Ascending aorta (tissue), 2 donors: ENCODE measurements around the gene LTBP3. TPM values are rescaled to one million over a fixed set of nuclear protein-coding genes. Genes with fewer than 3 reads are reported as not detected.
"Not testable (repeated sequence)": the region's sequence is repeated elsewhere in the genome, so short reads cannot be mapped to it uniquely, and the experiment has no call there.

Experiments used
- DNase-seq, 2 donors: peaks; one replicate each; pipeline ENCODE4 v3.0.0-alpha.2; 2019; ENCODE audit warnings: low spot score in 2 of 2
- H3K27ac ChIP-seq, 2 donors: fragments of 200-600 bp; sonication (generic); one replicate each; pipeline ENCODE4 v1.5.1; 2016 to 2017; ENCODE audit warnings: mild to moderate bottlenecking in 1 of 2
- H3K27me3 ChIP-seq: fragments of 200-600 bp; sonication (generic); one replicate; pipeline ENCODE4 v1.5.1; 2017
- H3K36me3 ChIP-seq, 2 donors: fragments of 200-600 bp; sonication (generic); one replicate each; pipeline ENCODE4 v1.5.1; 2016
- H3K4me1 ChIP-seq, 2 donors: fragments of 200-600 bp; sonication (generic); one replicate each; pipeline ENCODE4 v1.5.1; 2016 to 2017; ENCODE audit warnings: mild to moderate bottlenecking in 1 of 2
- H3K4me3 ChIP-seq, 2 donors: fragments of 200-600 bp; sonication (generic); one replicate each; pipeline ENCODE4 v1.5.1; 2016 to 2017; ENCODE audit warnings: mild to moderate bottlenecking in 1 of 2
- H3K9me3 ChIP-seq, 2 donors: fragments of 200-600 bp; sonication (generic); one replicate each; pipeline ENCODE4 v1.5.1; 2016
- intact Hi-C: fragments of 100-400 bp; cut with DNase I; formaldehyde crosslinking; loops from one replicate; pipeline ENCODE4 v1.15.1; 2023
- total RNA-seq: library from RNA; depleted of rRNA; stranded (reverse); fragments of >200 nt; gene quantifications from one replicate; pipeline ENCODE4 v1.1.0, GENCODE V29; 2016
- TF ChIP-seq, protein P1 (sequence below), 3 experiments: fragments of 200-600 bp in 2 of 3; fragments of 450-650 bp in 1 of 3; sonication (generic) in 2 of 3; IDR thresholded peaks; one replicate each; pipeline ENCODE4 v1.5.1; 2016 to 2019; ENCODE audit warnings: antibody characterized with exemption in 3 of 3, mild to moderate bottlenecking in 1 of 3, moderate library complexity in 1 of 3

Gene LTBP3
- total RNA-seq, 1 donor from 2014 or later, result 702 TPM

DNA sequence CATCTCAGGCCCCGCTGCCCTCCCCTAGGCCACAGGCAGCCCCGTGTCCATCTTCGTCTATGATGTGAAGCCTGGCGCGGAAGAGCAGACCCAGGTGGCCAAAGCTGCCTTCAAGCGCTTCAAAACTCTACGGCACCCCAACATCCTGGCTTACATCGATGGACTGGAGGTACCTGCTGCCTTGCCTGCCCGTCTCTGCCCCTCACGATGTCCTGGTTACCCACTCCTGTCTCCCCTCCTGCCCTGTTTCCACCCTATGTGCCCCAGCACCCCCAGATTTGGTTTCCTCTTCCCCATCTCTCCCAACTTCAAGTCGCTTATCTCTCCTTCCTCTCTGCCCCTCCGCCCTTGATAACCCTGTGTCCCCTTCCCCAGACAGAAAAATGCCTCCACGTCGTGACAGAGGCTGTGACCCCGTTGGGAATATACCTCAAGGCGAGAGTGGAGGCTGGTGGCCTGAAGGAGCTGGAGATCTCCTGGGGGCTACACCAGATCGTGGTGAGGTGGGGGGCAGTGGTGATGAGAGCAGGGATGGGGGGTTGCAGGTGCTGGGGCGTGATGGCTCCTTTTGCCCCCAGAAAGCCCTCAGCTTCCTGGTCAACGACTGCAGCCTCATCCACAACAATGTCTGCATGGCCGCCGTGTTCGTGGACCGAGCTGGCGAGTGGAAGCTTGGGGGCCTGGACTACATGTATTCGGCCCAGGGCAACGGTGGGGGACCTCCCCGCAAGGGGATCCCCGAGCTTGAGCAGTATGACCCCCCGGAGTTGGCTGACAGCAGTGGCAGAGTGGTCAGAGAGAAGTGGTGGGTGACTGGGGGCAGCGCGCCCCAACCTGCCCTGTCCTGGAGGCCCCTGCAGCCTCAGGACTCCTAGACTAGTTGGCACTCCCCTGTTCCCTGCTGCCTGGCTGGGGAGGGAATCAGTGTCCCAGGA lies 32.3 kb downstream of the LTBP3 start:
- no peaks in the 10 kb centered on the region for H3K27me3 ChIP-seq
- no peaks in the 10 kb centered on the region for H3K9me3 ChIP-seq
- H3K36me3 ChIP-seq, result peaks cover 41 to 42% of the 10 kb centered on the region in 2 donors
- DNase-seq, result no peak
- intact Hi-C loops, result loop anchor here (1.0 to 5.0 kb wide), 3 partner anchors 14 to 86 kb away; partner anchors contain the start of genes FAM89B and MAP3K11
- H3K27ac ChIP-seq, result peak overlapping the region; percentile 83 to 95
- peaks cover 16 to 18% of the 10 kb centered on the region in 2 donors for H3K4me1 ChIP-seq
- TF ChIP-seq, protein P1, sequence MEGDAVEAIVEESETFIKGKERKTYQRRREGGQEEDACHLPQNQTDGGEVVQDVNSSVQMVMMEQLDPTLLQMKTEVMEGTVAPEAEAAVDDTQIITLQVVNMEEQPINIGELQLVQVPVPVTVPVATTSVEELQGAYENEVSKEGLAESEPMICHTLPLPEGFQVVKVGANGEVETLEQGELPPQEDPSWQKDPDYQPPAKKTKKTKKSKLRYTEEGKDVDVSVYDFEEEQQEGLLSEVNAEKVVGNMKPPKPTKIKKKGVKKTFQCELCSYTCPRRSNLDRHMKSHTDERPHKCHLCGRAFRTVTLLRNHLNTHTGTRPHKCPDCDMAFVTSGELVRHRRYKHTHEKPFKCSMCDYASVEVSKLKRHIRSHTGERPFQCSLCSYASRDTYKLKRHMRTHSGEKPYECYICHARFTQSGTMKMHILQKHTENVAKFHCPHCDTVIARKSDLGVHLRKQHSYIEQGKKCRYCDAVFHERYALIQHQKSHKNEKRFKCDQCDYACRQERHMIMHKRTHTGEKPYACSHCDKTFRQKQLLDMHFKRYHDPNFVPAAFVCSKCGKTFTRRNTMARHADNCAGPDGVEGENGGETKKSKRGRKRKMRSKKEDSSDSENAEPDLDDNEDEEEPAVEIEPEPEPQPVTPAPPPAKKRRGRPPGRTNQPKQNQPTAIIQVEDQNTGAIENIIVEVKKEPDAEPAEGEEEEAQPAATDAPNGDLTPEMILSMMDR (IDR thresholded peaks at IDR 0.05), result no peak
- peak overlapping the region; percentile 70 to 90 for H3K4me3 ChIP-seq

DNA sequence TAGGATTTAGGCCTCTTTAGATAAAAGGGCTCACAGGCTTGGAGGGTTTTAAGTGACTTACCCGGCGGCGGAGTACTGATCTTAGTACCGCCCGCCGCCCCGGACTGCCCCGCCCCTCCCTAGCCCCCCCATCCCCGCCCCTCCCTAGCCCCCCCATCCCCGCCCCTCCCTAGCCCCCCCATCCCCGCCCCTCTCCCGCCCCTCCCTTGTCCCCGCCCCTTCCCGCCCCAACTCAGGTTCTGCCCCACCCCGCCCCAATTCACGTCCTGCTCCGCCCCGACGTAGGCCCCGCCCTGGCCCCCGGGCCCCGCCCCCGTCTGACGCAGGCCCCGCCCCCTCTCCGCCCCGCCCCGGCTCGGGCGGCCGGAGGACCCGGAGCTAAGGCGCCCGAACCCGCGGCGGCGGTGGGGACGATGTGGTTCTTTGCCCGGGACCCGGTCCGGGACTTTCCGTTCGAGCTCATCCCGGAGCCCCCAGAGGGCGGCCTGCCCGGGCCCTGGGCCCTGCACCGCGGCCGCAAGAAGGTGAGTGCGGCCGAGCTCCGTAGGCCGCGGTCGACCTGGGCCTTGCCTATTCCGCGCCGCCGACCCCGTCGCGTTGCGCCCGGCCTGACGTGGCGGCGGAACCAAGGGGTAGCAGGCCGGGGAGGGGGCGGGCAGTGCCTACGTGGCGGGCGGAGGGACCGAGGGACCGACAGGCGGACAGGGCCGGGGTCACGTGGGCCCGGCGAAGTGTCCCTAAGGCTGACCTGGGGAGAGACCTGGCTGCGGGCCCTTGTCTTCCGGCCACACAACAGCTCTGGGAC lies 33.2 kb downstream of the LTBP3 start, which contains the start of gene SCYL1:
Gene SCYL1 (plus strand): TSS at position 343 of the 805 bp plus-strand sequence. CDS start 71 bp downstream, at position 414.
- DNase-seq, result peak in 1 of 2 donors; percentile 86

DNA sequence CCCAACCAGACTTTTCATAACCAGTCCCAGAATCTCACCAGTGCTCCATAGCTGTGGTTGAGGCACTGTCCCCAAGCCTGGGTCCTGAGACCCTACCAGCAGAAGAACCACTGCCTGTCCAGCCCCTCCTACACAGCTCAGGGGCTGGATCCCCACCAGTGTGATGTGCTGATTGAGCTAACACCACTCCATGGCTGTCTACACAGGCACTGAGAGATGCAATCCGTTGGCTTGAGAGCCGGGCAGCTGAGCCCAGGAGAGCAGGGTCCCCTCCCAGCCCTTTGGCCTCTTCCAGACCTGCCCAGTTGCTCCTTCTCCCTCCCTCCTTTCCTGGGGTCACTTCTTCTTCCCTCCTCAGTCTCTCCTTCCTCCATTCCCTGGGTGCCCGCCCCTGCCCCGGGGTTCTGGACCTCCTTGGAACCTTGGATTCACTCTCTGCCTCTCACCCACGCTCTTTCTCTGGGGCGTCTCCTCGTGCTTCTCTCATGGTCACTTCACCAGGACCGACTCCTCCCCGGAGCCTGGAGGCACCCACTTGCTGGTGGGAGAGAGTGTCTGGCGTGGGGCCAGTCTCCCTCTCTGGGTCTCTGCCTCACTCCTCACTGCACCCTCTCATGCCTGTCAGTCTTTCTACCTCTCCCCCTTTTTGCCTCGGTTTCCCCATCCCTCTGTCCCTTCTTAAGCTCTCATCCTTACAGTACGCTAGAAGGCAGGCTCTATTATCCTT lies 34.0 kb downstream of the LTBP3 start:
- no peak for DNase-seq
- TF ChIP-seq, protein P1 (IDR thresholded peaks at IDR 0.05), result no peak
- intact Hi-C loops, result loop anchor here (2.0 to 5.0 kb wide), 2 partner anchors 49 to 167 kb away; partner anchors contain the start of gene FAM89B
- Histone ChIP-seq H3K9me3 (no peaks in the 10 kb centered on the region), H3K4me1 (peaks cover 16 to 18% of the 10 kb centered on the region in 2 donors), H3K27me3 (no peaks in the 10 kb centered on the region), H3K4me3 (peak overlapping the region; percentile 60 to 70), H3K36me3 (peaks cover 25 to 26% of the 10 kb centered on the region in 2 donors), H3K27ac (peak overlapping the region; percentile 65 to 82)

More for the DNA sequence above, 33.2 kb downstream of the LTBP3 start, which contains the start of gene SCYL1:
- intact Hi-C loops, result loop anchor here (1.0 to 5.0 kb wide), 4 partner anchors 15 to 168 kb away; partner anchors contain the start of genes FAM89B and MAP3K11
- H3K9me3 ChIP-seq, result no peaks in the 10 kb centered on the region
- TF ChIP-seq, protein P1 (IDR thresholded peaks at IDR 0.05), result no peak
- peaks cover 32 to 33% of the 10 kb centered on the region in 2 donors for H3K36me3 ChIP-seq
- peak within 1 kb of the TSS; percentile 70 to 90 for H3K4me3 ChIP-seq
- H3K27ac ChIP-seq, result peak within 1 kb of the TSS; percentile 83 to 95
- no peaks in the 10 kb centered on the region for H3K27me3 ChIP-seq
- H3K4me1 ChIP-seq, result peaks cover 16 to 18% of the 10 kb centered on the region in 2 donors

DNA sequence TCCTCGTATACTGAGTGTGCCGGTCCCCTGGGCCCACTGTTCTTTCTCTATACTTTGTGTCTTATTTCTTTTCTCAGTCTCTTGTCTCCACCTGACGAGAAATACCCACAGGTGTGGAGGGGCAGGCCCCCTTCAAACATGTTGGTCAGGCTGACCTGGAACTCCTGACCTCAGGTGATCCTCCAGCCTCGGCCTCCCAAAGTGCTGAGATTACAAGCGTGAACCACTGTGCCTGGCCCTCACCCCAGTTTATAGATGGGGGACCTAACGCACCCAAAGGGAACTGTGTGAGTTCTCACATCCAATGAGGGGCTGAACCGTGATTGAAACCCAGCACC lies 34.6 kb downstream of the LTBP3 start:
- not testable (repeated sequence) for H3K9me3 ChIP-seq, DNase-seq, H3K27ac ChIP-seq, H3K27me3 ChIP-seq
- Histone ChIP-seq H3K4me3 (peak overlapping the region in 1 of 2 donors; percentile 60), H3K4me1 (peaks cover 16 to 18% of the 10 kb centered on the region in 2 donors), H3K36me3 (peaks cover 20 to 23% of the 10 kb centered on the region in 2 donors)
- intact Hi-C loops, result loop anchor here (5.0 kb wide), 1 partner anchor 166 kb away; no protein-coding TSS in a partner anchor

DNA sequence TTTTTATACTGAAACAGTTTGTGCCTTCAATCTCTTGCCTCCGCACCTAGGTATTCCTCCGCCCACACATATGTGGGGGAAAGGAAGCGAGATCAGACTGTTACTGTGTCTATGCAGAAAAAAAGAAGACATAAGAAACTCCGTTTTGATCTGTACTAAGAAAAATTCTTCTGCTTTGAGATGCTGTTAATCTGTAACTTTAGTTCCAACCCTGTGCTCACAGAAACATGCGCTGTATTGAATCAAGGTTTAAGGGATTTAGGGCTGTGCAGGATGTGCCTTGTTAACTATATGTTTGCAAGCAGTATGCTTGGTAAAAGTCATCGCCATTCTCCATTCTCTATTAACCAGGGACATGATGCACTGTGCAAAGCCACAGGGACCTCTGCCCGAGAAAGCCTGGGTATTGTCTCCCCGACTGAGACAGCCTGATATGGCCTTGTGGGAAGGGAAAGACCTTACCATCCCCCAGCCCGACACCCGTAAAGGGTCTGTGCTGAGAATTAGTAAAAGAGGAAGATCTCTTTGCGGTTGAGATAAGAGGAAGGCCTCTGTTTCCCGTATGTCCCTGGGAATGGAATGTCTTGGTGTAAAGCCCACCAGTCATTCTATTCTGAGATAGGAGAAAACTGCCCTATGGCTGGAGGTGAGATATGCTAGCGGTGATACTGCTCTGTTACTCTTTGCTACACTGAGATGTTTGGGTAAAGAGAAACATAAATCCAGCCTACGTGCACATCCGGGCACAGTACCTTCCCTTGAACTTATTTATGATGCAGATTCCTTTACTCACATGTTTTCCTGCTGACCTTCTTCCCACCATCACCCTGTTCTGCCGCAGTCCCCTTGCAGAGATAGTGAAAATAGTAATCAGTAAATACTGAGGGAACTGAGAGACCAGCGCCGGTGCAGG lies 35.2 kb downstream of the LTBP3 start:
- intact Hi-C loops, result loop anchor here (5.0 kb wide), 1 partner anchor 166 kb away; no protein-coding TSS in a partner anchor
- not testable (repeated sequence) for H3K27ac ChIP-seq, DNase-seq

DNA sequence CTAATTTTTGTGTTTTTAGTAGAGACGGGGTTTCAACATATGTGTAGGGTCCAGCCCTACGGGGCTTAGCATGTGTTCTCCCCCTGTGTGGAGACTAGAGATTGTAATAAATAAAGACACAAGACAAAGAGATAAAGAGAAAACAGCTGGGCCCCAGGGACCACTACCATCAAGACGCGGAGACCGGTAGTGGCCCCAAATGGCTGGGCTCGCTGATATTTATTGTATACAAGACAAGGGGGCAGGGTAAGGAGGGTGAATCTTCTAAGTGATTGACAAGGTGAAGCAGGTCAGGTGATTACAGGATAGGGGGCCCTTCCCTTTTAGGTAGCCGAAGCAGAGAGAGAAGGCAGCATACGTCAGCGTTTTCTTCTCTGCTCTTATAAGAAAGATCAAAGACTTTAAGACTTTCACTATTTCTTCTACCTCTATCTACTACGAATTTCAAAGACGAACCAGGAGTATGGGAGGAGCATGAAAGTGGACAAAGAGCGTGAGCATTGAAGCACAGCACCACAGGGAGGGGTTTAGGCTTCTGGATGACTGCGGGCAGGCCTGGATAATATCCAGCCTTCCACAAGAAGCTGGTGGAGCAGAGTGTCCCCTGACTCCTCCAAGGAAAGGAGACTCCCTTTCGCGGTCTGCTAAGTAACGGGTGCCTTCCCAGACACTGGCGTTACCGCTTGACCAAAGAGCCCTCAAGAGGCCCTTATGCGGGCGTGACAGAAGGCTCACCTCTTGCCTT lies 36.2 kb downstream of the LTBP3 start:
- not testable (repeated sequence) for DNase-seq, H3K27me3 ChIP-seq
- intact Hi-C loops, result loop anchor here (5.0 kb wide), 1 partner anchor 165 kb away; no protein-coding TSS in a partner anchor

More for the DNA sequence above, 35.2 kb downstream of the LTBP3 start:
- not testable (repeated sequence) for H3K9me3 ChIP-seq, H3K4me3 ChIP-seq, H3K27me3 ChIP-seq
- peaks cover 18% of the 10 kb centered on the region in 2 donors for H3K36me3 ChIP-seq
- H3K4me1 ChIP-seq, result peaks cover 16 to 18% of the 10 kb centered on the region in 2 donors

DNA sequence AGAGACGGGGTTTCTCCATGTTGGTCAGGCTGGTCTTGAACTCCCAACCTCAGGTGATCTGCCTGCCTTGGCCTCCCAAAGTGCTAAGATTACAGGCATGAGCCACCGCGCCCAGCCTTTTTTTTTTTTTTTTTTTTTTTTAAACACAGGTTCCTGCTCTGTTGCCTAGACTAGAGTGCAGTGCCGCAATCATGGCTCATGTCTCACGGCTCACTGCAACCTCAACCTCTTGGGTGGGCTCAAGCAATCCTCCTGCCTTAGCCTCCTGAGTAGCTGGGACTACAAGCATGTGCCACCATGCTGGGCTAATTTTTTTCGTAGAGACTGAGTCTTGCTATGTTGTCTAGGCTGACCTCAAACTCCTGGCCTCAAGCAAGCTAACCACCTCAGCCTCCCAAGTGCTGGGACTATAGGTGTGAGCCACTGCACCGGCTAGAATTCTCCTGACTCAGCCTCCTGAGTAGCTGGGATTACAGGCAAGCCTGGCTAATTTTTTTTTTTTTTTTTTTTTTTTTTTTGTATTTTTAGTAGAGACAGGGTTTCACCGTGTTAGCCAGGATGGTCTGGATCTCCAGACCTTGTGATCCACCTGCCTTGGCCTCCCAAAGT lies 39.1 kb downstream of the LTBP3 start:
- H3K9me3 ChIP-seq, H3K27ac ChIP-seq, H3K27me3 ChIP-seq, intact Hi-C loops, H3K4me1 ChIP-seq, DNase-seq, H3K36me3 ChIP-seq, H3K4me3 ChIP-seq: not testable (repeated sequence)

More for the DNA sequence above, 36.2 kb downstream of the LTBP3 start:
- H3K36me3 ChIP-seq, H3K27ac ChIP-seq, H3K4me3 ChIP-seq, H3K9me3 ChIP-seq: not testable (repeated sequence)
- H3K4me1 ChIP-seq, result peaks cover 16 to 18% of the 10 kb centered on the region in 2 donors
